Measurements from ENCODE around the gene TBC1D22B.

Gene TBC1D22B

GRCh38 chr6:37309046-37309445 is 51.5 kb downstream of the TBC1D22B start:
- ChIA-PET POLR2A (no interaction called here), CTCF (interaction anchor here (0.6 to 10.6 kb wide), 2 partner anchors 16 to 653 kb away, joined by 4 to 103 read pairs; no protein-coding TSS in a partner anchor)
- TF ChIP-seq ZFP3 (tag by site-specific recombination; IDR thresholded peaks at IDR 0.05; ENCODE audit: low read depth) (no peak), ZNF560 (tag by site-specific recombination; IDR thresholded peaks at IDR 0.05; ENCODE audit: borderline replicate concordance) (no peak), ZNF510 (tag by site-specific recombination; IDR thresholded peaks at IDR 0.05; ENCODE audit: insufficient replicate concordance) (no peak), ZBTB1 (tag by site-specific recombination; IDR thresholded peaks at IDR 0.05) (no peak), ZSCAN23 (tag by site-specific recombination; IDR thresholded peaks at IDR 0.05) (no peak), ZNF302 (tag by site-specific recombination; IDR thresholded peaks at IDR 0.05; ENCODE audit: low read depth) (no peak), ZNF19 (tag by site-specific recombination; IDR thresholded peaks at IDR 0.05; ENCODE audit: low read depth) (no peak), ZFP69B (tag by site-specific recombination; IDR thresholded peaks at IDR 0.05) (no peak), IKZF3 (tag by site-specific recombination; IDR thresholded peaks at IDR 0.05) (no peak), SCRT2 (tag by site-specific recombination; IDR thresholded peaks at IDR 0.05) (no peak), ZBTB7A (tag by site-specific recombination; IDR thresholded peaks at IDR 0.05; ENCODE audit: low read depth) (no peak)
- TF ChIP-seq, protein P1, sequence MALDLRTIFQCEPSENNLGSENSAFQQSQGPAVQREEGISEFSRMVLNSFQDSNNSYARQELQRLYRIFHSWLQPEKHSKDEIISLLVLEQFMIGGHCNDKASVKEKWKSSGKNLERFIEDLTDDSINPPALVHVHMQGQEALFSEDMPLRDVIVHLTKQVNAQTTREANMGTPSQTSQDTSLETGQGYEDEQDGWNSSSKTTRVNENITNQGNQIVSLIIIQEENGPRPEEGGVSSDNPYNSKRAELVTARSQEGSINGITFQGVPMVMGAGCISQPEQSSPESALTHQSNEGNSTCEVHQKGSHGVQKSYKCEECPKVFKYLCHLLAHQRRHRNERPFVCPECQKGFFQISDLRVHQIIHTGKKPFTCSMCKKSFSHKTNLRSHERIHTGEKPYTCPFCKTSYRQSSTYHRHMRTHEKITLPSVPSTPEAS (tag by site-specific recombination; IDR thresholded peaks at IDR 0.05) = no peak
- TF ChIP-seq, protein P2, sequence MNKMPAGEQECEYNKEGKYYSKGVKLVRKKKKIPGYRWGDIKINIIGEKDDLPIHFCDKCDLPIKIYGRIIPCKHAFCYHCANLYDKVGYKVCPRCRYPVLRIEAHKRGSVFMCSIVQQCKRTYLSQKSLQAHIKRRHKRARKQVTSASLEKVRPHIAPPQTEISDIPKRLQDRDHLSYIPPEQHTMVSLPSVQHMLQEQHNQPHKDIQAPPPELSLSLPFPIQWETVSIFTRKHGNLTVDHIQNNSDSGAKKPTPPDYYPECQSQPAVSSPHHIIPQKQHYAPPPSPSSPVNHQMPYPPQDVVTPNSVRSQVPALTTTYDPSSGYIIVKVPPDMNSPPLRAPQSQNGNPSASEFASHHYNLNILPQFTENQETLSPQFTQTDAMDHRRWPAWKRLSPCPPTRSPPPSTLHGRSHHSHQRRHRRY (tag by site-specific recombination; IDR thresholded peaks at IDR 0.05) = no peak
- TF ChIP-seq, protein P3, sequence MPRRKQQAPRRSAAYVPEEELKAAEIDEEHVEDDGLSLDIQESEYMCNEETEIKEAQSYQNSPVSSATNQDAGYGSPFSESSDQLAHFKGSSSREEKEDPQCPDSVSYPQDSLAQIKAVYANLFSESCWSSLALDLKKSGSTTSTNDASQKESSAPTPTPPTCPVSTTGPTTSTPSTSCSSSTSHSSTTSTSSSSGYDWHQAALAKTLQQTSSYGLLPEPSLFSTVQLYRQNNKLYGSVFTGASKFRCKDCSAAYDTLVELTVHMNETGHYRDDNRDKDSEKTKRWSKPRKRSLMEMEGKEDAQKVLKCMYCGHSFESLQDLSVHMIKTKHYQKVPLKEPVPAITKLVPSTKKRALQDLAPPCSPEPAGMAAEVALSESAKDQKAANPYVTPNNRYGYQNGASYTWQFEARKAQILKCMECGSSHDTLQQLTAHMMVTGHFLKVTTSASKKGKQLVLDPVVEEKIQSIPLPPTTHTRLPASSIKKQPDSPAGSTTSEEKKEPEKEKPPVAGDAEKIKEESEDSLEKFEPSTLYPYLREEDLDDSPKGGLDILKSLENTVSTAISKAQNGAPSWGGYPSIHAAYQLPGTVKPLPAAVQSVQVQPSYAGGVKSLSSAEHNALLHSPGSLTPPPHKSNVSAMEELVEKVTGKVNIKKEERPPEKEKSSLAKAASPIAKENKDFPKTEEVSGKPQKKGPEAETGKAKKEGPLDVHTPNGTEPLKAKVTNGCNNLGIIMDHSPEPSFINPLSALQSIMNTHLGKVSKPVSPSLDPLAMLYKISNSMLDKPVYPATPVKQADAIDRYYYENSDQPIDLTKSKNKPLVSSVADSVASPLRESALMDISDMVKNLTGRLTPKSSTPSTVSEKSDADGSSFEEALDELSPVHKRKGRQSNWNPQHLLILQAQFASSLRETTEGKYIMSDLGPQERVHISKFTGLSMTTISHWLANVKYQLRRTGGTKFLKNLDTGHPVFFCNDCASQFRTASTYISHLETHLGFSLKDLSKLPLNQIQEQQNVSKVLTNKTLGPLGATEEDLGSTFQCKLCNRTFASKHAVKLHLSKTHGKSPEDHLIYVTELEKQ (tag by site-specific recombination; IDR thresholded peaks at IDR 0.05; ENCODE audit: borderline replicate concordance) = no peak

GRCh38 chr6:37309692-37310091 is 52.1 kb downstream of the TBC1D22B start:
- Histone ChIP-seq H3K36me3 (ENCODE audit: control insufficient read depth in 2 of 2, insufficient read depth in 1 of 2, low read length in 2 of 2) (peaks cover 6 to 38% of the 10 kb centered on the region in 2 experiments; a peak in 2 of 3 replicates), H3K4me1 (ENCODE audit: control insufficient read depth, insufficient read depth, low read length) (peaks cover 5% of the 10 kb centered on the region), H3K9me3 (ENCODE audit: control insufficient read depth, insufficient read depth, low read depth, low read length) (no peaks in the 10 kb centered on the region), H3K27ac (ENCODE audit: extremely low read depth, low read depth, low read length) (no peak overlapping the region), H3K4me3 (ENCODE audit: low read depth, low read length) (no peak overlapping the region)
- CTCF ChIA-PET = interaction anchor here (0.7 to 10.6 kb wide), 5 partner anchors 8 to 694 kb away, joined by 3 to 103 read pairs (median 3); no protein-coding TSS in a partner anchor
- POLR2A ChIA-PET = no interaction called here
- TF ChIP-seq ZNF274 (IDR thresholded peaks at IDR 0.05; ENCODE audit: low read length) = no peak
- TF ChIP-seq ZNF274 (tag by site-specific recombination; IDR thresholded peaks at IDR 0.05; ENCODE audit: borderline replicate concordance) = no peak
- TF ChIP-seq WT1 (tag by site-specific recombination; IDR thresholded peaks at IDR 0.05) = no peak

More at GRCh38 chr6:37309046-37309445, 51.5 kb downstream of the TBC1D22B start:
- Histone ChIP-seq H3K9me3 (ENCODE audit: control insufficient read depth, insufficient read depth, low read depth, low read length) (no peaks in the 10 kb centered on the region), H3K36me3 (ENCODE audit: control insufficient read depth in 2 of 2, insufficient read depth in 1 of 2, low read length in 2 of 2) (peaks cover 6 to 37% of the 10 kb centered on the region in 2 experiments; a peak in 2 of 3 replicates), H3K4me3 (ENCODE audit: low read depth, low read length) (no peak overlapping the region), H3K4me1 (ENCODE audit: control insufficient read depth, insufficient read depth, low read length) (peaks cover 5% of the 10 kb centered on the region), H3K27ac (ENCODE audit: extremely low read depth, low read depth, low read length) (no peak overlapping the region)

Measured in HEK293 (cell line).